HG02763 (cell line): ENCODE results near the gene PRDM16.

Experiments used
- ATAC-seq: cut with Tn5 transposase; IDR thresholded peaks from one replicate; pipeline ENCODE4 v1.9.1; 2021; ENCODE audit warnings: mild to moderate bottlenecking, moderate library complexity; ENCODE audit not compliant: unreplicated experiment

Gene PRDM16

DNA sequence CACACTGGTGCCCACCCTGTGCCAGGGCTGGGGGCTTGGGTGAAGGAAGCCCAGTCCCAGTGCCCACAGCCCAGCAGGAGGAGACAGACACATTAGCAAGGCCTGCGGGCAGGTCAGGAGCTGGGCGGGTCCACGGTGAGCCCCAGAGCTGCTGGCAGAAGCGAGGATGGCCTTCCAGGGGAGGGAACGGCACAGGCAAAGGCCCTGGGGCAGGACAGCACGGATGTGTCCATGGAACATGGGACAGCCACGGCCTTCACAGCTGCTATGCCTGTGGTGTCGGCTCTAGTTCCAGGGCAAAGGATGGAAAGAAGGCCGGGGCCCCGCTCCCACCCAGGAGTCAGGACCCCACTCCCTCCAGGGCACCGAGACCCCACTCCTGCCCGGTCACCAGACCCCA lies 220.5 kb downstream of the PRDM16 start:
- ATAC-seq, result no peak

DNA sequence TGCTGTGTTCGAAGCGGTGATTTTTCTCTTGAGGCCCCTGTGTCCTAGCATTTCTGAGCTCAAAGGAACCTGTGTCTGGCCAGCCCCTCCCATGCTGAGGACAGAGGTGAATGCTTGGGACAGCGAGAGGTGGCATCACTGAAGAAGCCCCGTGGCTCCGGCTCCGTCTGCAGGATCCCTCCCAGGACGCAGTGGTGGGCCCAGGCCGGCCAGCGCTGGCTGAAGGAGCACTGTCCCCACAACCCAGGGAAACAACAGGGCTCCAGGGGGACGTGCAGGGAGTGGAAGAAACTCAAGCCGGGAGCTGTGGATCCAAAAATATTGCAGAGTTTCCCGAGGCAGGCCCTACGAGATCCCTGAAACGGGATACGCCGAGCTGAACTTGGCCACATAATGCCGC lies 221.4 kb downstream of the PRDM16 start:
- ATAC-seq, result no peak

DNA sequence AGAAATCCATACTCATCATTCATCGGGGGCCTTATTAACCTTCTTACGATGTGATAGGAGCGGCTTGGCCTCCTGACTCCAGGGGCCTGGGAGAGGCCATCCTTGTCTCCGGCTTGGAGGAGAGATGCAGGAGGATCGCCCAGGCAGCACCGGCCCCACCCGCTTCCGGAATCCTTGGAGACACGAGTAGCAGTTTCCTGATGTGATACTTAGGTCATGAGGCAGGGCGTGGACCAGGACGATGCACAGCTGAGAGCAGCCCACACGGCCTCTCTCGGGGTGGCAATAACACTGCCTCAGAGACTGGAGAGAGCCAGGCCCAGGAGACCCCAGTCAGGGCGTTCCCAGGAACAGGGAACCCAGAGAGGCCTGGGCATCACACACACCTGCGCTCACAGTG lies 221.9 kb downstream of the PRDM16 start:
- ATAC-seq, result no peak

DNA sequence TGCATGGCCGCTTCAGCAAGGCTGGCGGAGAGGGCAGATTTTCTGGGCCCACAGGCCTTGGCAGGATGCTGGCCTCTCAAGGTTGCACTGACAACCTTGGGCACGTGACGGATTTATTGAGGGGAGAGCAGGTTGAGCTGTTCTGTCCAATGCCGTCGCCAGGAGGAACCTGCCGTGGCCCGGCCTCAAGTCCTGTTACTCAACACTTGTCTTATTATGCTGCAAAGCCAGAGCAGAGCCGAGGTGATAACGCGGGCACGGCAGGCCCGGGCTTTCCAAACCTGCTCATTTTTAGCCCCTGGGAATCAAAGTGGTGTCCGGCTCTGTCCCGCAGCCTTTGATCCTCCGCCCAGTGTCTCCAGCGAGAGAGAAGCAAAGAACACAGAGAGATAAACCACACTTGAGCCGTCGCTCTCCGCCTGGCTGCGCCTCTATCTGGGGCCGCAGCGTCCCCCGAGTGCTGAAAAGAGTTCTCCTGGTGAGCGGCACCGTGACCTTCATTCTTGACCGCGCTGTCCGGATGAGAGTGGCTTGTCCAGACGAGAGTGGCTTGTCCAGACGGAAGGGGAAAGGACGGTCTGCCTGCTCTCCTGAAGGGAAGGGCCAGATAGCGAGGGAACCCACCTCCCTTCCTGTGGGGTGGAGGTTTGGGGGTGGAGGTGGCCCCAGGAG lies 223.2 kb downstream of the PRDM16 start:
- no peak for ATAC-seq

DNA sequence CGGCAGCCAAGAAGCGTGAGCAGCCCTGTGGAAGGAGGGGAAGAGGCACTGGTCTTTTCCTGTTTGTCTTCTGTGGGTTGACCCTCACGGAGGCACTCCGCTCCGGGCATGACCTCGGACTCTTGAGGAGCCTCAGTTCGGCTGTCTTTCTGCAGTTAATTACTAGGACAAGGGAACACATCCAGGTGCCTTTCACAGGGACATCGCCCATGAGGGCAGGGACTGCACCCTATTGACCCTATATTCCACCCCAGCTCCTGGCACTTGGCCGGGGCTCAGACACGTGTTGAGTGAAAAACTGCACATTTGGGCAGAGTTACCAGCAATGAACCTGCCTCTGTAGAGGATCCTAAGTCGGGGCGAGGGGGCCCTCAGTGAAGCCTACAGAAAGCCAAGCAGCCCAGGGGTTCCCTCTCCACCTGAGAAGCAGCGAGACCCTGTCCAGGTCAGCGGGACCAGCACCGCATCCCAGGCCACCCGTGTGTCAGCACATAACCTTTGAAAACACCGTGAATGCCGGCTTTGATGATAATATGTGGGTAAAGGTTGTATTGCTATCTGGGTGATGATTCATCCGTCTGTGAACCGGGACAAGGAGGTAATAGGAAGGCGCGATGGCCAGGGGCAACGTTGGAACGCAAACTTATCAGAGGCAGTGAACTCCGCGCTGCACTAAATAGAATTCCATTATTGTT lies 224.0 kb downstream of the PRDM16 start:
- ATAC-seq, result no peak

DNA sequence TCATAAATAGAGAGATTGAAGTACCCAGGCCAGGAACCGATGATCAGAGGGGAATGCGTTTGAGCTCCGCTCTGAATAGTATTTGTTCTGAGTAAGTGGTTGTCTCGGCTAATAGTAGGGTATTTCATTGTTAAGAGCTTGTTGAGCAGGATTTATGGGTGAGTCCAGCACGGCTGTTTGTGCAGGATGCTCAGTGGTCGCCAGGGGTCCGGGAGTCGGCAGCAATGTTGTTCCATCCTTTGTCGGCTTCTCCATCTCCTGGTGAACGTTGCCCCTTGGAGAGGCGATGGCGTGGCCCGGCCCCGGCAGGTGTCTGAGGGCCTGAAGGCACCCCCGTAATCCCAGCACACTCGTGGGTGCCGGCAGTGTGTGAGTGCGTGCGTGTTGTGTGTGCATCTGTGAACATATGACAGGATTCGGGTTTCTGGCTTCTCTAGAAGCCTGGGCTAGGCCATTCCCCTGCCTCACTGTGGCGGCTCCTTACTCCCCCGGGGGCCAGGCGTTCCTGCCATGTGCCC lies 224.6 kb downstream of the PRDM16 start:
- ATAC-seq, result no peak

DNA sequence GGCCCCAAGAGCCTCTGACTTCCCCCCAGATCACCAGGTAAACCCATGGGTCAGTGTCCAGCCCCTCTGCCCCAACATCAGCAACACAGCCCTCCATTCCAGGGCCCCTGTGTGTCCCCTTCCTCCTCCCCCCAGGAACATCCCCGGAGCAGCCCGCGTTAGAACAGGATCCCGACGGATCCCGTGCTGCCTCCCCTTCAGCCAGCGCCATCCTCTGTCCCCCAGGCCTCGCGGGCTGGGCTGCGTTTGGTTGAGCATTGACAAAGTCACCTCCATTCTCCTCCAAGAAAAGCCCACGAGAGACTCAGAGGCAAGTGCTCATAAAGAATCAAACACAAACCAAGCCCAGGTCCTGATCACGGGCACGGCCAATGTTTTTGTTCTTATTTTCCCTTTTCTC lies 225.4 kb downstream of the PRDM16 start:
- ATAC-seq, result no peak

DNA sequence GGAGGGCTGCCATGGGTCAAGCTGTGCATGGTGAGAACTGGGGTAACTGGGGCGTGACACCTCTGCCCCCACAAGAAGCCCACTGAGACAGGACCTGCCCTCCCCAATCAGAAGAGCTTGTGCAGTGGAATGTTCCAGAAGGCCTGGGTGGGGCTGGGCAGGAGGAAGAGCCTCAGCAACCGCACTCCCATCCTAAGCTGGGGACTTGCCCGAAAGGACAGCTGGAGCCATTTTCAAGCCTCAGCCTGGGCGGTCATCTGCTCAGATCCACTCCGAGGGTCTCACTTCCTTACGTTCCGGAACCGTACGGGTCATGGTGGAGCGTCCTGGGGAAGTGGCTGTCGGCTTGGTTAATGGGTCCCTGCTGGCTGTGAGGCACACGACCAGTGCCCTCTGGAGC lies 226.8 kb downstream of the PRDM16 start:
- no peak for ATAC-seq

DNA sequence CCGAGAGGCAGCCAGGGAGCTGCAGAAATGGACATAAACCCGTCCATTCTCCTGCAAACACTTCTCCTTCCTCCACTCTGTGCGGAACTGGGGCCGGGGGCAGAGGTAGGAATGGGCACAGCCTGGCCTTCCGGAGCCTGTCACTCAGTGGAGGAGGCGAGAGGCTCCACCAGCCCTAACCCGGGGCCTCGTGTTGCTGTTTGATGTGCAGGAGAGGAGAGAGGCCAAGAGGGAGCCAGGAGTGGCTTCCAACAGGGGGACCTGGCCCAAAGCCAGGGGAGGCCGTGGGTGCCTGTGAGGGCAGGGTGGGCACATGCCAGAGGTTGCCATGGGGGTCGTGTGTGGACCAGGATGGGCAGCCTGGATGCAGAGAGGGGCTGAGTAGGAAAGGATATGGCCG lies 227.3 kb downstream of the PRDM16 start:
- ATAC-seq, result no peak

DNA sequence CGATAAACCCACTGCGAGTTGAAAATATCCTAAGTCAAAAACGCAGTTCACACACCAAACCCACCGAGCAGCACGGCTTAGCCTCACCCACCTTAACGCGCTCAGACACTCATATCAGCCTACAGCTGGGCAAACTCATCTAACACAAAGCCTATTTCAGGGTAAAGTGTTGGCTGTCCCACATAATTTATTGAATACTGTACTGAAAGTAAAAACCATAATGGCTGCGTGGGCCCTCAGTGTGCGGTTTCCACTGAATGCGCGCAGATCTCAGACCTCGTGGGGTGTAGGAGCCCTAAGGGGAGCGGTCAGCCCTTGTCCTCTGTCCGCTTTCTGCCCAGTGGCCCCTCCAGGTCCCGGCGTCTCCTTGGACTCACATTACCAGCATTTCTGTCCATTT lies 227.8 kb downstream of the PRDM16 start:
- ATAC-seq, result no peak

DNA sequence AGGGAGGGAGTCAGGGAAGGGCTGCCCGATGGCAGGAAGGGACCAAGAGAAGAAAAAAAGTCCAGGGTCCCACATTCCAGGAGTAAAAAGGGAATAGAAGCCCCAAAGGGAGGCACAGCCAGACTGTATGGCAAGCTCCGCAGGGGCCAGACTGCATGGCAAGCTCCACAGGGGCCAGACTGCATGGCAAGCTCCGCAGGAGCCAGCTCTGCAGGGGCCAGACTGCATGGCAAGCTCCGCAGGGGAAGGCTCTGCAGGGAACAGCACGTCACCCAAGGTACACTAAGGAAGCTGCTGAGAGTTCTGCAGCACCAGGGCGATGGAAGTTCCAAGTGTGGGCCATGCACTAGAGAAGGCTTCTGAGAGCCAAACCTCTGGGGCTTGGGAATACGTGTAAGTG lies 228.8 kb downstream of the PRDM16 start:
- no peak for ATAC-seq

DNA sequence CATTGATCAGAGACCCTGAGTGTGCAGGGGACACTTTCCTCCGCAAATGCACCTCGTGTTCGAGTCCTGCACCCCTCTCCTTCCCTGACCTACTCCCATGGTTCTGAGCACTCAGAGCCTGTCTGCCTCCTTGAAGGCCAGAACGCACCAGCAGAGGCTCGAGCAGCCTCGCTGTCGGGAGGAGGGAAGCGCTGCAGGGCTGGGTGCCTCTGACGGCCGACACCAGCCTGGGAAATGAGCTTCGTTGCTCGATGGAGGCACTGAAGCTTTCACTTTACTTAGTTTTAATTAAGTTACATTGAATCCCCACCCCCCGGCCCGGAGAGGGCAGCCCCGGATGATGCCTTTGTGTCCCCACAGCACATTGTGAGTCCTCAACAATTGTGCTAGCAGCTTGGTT lies 229.2 kb downstream of the PRDM16 start:
- ATAC-seq, result no peak

DNA sequence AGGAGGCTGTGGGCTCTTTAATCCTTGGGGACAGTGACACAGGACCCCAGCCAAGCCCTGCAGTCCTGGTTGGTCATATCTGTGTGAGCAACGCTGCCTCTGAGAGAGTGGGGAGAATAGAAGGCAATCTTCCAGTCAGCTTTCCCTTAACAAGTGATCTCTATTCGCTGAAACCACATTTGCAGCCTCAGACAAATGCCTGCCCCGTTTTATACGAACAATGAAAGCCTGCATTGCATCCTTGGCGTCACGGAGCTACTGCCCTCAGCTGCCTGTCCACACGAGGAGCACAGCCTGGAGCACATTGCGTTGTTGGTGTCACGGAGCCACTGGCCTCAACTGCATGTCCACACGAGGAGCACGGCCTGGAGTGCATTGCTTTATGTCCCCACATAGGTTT lies 235.2 kb downstream of the PRDM16 start:
- no peak for ATAC-seq

DNA sequence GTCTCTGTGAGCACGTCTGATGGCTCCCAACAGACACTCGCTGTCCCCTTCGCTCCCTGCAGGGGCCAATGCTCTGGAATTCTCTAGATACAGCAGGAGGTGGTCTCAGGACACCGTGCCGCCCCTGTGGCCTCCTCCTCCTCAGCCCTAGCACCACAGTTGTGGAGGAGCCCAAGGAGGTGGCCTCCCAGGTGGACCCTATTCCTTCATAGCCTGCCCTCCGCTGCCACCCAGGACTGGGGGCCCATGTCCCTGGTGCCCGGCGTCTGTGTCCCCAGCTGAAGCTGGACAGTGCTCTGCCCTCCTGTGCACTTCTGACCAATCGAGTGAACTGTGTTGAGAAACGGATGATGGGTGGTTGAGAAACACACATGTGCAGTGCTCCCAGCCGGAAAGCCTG lies 235.7 kb downstream of the PRDM16 start:
- ATAC-seq, result no peak

DNA sequence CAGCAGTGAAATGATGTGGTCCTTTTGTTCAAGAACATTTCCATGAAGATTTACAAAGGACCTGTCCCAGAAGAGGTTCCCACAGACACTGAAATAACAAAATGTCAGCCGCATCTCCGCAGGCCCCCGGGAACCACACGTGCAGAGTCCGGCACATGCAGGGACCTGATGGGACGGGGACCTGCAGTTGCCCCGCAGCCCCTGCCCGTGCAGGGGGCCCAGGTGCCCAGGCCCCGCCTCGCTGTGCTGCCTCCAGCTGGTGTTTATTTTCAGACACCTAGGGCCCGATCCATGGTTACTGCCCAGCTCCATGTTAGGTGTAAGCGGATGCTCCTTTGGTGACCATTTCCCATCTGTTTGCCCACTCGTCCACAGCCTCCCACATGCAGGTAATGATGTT lies 236.2 kb downstream of the PRDM16 start:
- ATAC-seq, result no peak

DNA sequence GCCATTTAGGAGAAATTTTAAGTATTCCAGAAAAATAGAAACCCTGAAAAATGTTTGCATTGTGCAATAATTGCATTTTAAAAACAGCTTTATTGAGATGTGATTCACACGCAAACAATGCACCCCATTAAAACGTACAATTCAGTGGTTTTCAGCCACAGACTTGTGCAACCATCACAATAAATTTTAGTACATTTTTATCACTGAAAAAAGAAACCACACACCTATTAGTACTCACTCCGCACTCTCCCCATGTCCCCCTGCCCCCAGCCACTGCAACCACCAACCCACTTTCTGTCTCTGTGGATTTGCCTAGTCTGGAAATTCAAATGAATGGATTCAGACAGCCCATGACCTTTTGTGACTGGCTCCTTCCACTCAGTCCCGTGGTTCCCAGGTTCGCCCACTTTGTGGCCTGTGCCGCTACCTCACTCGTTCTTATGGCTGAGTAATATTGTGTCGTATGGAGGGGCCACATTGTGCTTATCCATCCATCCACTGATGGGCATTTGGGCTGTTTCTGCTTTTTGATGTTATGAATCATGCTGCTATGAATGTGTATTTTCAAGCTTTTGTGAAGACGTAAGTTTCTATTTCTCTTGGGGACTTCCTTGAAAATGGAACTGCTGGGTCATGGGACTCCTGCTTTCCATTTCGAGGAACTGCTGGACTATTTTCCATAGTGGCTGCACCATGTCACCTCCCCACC lies 237.7 kb downstream of the PRDM16 start:
- no peak for ATAC-seq

DNA sequence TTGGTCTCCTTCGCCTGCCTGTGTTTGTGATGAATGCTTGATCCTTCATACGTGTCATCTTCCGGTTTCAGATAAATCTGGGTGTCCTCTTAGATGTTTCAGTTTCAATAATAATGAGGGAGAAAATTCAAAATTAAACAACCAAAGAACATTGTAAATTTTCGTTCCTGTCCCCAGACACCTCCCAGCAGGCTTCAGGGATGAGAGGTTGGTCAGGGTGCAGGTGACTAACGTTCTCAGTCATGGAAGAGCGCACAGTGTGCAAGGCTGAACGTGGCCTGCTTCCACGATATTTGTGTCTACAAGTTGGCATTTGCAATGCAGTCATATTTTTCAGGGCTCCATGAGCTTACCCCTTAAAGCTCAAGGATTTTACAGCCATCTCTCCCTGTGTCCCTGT lies 238.4 kb downstream of the PRDM16 start:
- ATAC-seq, result no peak

DNA sequence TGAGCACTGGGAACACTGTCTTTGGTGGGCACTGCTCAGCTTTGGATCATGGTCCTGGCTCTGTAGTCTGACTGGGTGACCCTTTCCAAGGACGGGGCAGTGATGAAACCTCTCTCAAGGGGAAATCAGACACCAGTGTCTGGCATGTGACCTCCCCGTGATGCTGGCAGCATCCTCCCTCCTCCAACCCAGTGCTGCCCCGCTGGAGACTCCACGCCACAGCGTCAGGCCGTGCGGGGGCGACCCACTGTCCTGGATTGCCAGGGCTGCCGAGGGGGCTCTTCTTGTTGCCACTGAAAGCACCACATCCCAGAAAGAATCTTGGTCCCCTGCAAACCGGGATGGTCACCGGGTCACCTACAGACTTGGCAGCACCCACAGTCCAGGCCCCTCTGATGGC lies 239.1 kb downstream of the PRDM16 start:
- no peak for ATAC-seq

DNA sequence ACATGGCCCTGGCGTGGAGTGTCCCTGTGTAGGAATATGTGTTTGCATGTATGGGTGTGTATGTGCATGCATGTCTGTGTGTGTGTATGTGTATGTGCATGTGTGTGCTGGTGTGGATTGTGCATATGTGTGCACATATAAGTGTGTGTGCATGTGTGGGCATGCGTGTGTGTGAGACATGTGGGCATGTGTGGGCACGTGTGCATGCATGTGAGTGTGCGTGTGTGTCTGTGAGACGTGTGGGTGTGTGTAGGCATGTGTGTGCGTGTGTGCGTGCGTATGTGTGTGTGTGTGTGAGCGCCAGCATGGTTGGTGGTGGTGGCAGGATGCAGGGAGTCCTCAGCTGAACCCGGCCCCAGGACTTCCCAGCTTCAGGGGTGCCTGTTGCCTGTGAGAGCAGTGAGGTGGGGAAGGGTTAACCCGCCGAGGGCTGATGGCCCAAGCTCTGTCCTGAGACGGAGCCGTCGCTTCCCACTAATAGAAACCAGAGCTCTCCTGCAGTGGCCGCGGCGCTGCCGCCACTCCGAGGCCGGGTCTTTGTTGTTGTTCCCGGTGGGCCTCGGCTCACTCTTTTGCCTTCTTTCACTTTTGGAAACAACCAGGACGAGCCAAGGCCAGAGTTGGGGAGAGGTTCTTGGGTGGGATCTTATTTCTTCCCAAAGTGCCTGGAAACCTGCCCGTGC lies 241.9 kb downstream of the PRDM16 start:
- ATAC-seq, result no peak

DNA sequence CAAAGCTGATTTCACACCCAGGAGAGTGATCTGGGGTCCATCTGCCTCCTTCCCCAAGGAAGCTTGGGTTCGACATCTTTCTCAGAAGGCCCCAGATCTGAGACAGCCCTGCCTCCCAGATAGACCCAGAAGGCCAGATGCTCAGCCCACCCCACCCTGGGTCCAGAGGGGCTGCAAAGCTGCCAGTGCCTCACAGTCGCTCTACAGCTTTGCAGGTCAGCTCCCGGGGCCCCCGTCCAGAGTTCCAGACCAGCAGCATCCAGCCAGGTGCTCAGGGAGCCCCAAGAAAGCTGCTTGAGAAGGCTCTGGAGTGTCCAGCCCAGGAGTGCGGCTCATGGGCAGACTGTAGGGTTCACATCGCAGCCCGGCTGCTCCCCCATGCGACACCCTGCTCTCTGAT lies 242.7 kb downstream of the PRDM16 start:
- ATAC-seq, result no peak

DNA sequence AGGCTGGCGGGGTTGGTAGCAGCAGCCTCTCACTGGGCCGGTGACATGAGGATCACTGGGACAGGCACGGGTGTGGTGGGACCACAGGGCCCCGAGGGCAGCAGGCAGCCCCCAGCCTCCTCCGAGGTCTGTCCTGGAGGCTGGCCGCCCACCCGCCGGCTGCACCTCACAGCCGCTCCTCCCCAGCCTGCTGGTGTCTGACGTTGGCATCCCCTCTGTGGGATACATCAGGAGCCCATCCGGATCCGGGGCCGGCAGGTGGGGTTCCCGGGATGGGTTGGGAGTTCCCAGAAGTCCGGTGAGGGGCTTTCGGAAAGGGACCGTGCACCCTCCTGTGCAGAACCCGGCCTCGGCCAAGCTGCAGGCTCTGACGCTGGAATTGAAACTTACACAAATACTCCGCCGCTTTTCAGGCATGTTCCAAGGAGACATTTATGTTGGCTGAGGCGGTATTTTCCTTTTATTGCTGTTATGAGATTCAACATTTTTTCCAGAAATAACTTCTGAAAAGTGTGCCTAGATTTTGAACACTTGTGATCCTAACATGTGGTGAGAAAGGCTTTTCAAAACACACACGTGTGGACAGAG lies 243.4 kb downstream of the PRDM16 start:
- ATAC-seq, result no peak
